GM21529 (cell line): ENCODE results near the gene TIMP2.
"Not testable (repeated sequence)": the region's sequence is repeated elsewhere in the genome, so short reads cannot be mapped to it uniquely, and the experiment has no call there.

Source experiments
- ATAC-seq: cut with Tn5 transposase; IDR thresholded peaks from one replicate; pipeline ENCODE4 v1.9.1; 2021; ENCODE audit not compliant: unreplicated experiment

Gene TIMP2

GRCh38 chr17:78891406-78892061 lies 33.7 kb downstream of the TIMP2 start:
- no peak for ATAC-seq

- peak; percentile 52 for ATAC-seq
Measured at GRCh38 chr17:78890498-78890897, 34.7 kb downstream of the TIMP2 start.

GRCh38 chr17:78890096-78890495 lies 35.1 kb downstream of the TIMP2 start:
- ATAC-seq, result not testable (repeated sequence)

- ATAC-seq, result no peak
Measured at GRCh38 chr17:78889531-78889930, 35.7 kb downstream of the TIMP2 start.

GRCh38 chr17:78888941-78889518 lies 36.2 kb downstream of the TIMP2 start:
- ATAC-seq, result no peak

GRCh38 chr17:78886954-78887353 lies 38.2 kb downstream of the TIMP2 start:
- ATAC-seq, result no peak

- ATAC-seq, result no peak
Measured at GRCh38 chr17:78885956-78886355, 39.2 kb downstream of the TIMP2 start.

- no peak for ATAC-seq
Measured at GRCh38 chr17:78884876-78885667, 40.1 kb downstream of the TIMP2 start.

GRCh38 chr17:78884148-78884825 lies 40.9 kb downstream of the TIMP2 start:
- no peak for ATAC-seq

- ATAC-seq, result no peak
Measured at GRCh38 chr17:78883533-78884131, 41.6 kb downstream of the TIMP2 start.

GRCh38 chr17:78883089-78883532 lies 42.1 kb downstream of the TIMP2 start:
- ATAC-seq, result no peak

GRCh38 chr17:78882540-78883088 lies 42.6 kb downstream of the TIMP2 start:
- ATAC-seq, result no peak

- ATAC-seq, result no peak
Measured at GRCh38 chr17:78879635-78880186, 45.5 kb downstream of the TIMP2 start.

- no peak for ATAC-seq
Measured at GRCh38 chr17:78878871-78879527, 46.2 kb downstream of the TIMP2 start.

- ATAC-seq, result no peak
Measured at GRCh38 chr17:78878261-78878660, 46.9 kb downstream of the TIMP2 start.

- not testable (repeated sequence) for ATAC-seq
Measured at GRCh38 chr17:78876954-78877517, 48.2 kb downstream of the TIMP2 start.

GRCh38 chr17:78876094-78876597 lies 49.0 kb downstream of the TIMP2 start:
- no peak for ATAC-seq

- ATAC-seq, result no peak
Measured at GRCh38 chr17:78875363-78876093, 49.7 kb downstream of the TIMP2 start.
